Stomach (tissue), 9 donors: ENCODE results near the gene TREML1. TPM values are rescaled to one million over a fixed set of nuclear protein-coding genes. Genes with fewer than 3 reads are reported as not detected.

Source experiments
- DNase-seq, 2 donors: peaks; one replicate each; pipeline versions ENCODE4 v3.0.0 to v3.0.0-alpha.2; 2013 to 2019
- H3K27ac ChIP-seq, 5 donors: fragments of 200-600 bp in 4 of 5; sonication (generic) in 4 of 5; one replicate each; pipeline ENCODE4 v1.5.1; 2013 to 2019; ENCODE audit warnings: mild to moderate bottlenecking in 1 of 5, moderate library complexity in 1 of 5
- H3K27me3 ChIP-seq, 3 donors: fragments of 200-600 bp; sonication (generic); one replicate each; pipeline ENCODE4 v1.5.1; 2017 to 2019; ENCODE audit warnings: mixed run types in 1 of 3
- H3K36me3 ChIP-seq, 4 donors: fragments of 200-600 bp; sonication (generic); 1 replicate in 3 of 4; 2 replicates in 1 of 4; pipeline ENCODE4 v1.5.1; 2016 to 2019
- H3K4me1 ChIP-seq, 4 donors: fragments of 200-600 bp; sonication (generic); one replicate each; pipeline ENCODE4 v1.5.1; 2016 to 2019
- H3K4me3 ChIP-seq, 4 donors: fragments of 200-600 bp; sonication (generic) in 3 of 4; one replicate each; pipeline ENCODE4 v1.5.1; 2016 to 2019; ENCODE audit warnings: mild to moderate bottlenecking in 1 of 4
- H3K9me3 ChIP-seq, 4 donors: fragments of 200-600 bp; sonication (generic); one replicate each; pipeline ENCODE4 v1.5.1; 2016 to 2019
- EP300 ChIP-seq: sonication (generic); formaldehyde crosslinking; IDR thresholded peaks from one replicate; pipeline ENCODE4 v1.6.1; 2017; ENCODE audit warnings: antibody characterized with exemption
- POLR2A ChIP-seq, 4 donors: fragments of 450-650 bp; IDR thresholded peaks; one replicate each; pipeline ENCODE4 v1.6.1; 2016; ENCODE audit warnings: antibody characterized with exemption in 4 of 4, control low read depth in 2 of 4, mild to moderate bottlenecking in 1 of 4, moderate library complexity in 1 of 4
- POLR2AphosphoS5 ChIP-seq, 3 donors: sonication (generic); formaldehyde crosslinking; IDR thresholded peaks; one replicate each; pipeline ENCODE4 v1.6.1; 2016; ENCODE audit warnings: antibody characterized with exemption in 3 of 3
- WGBS, 5 donors: extraction: QIAGEN DNeasy Blood & Tissue Kit in 3 of 5; methylation state at CpG; one replicate each; pipeline versions ENCODE4 v1.1.5 to v1.1.7; 2013 to 2018; 5-methylcytosine and 5-hydroxymethylcytosine counted together
- intact Hi-C: fragments of 100-400 bp; cut with DNase I; formaldehyde crosslinking; loops from one replicate; pipeline ENCODE4 v1.15.1; 2023; ENCODE audit warnings: low total_unique reads
- polyA plus RNA-seq, 3 donors: library from polyadenylated mRNA; stranded (reverse); fragments of 200-250 nt; gene quantifications; one replicate each; pipeline ENCODE4 v1.2.3, GENCODE V29; 2013
- total RNA-seq, 5 donors: library from RNA; depleted of rRNA; stranded (reverse); fragments of >200 nt; gene quantifications; one replicate each; pipeline versions ENCODE4 v1.1.0 to v1.2.3, GENCODE V29; 2014 to 2016
- TF ChIP-seq, protein P1 (sequence below), 7 experiments: fragments of 450-650 bp in 4 of 7; fragments of 200-600 bp in 3 of 7; sonication (generic) in 3 of 7; IDR thresholded peaks; one replicate each; pipeline ENCODE4 v1.5.1; 2016 to 2019; ENCODE audit warnings: antibody characterized with exemption in 7 of 7, control low read depth in 2 of 7, mild to moderate bottlenecking in 1 of 7
- donor health status: healthy with polysubstance abuse.
- donor health status: Bipolar disorder and iron deficiency.
- donor health status: healthy.

Gene TREML1
- total and polyA plus RNA-seq, 8 donors, result not detected

DNA sequence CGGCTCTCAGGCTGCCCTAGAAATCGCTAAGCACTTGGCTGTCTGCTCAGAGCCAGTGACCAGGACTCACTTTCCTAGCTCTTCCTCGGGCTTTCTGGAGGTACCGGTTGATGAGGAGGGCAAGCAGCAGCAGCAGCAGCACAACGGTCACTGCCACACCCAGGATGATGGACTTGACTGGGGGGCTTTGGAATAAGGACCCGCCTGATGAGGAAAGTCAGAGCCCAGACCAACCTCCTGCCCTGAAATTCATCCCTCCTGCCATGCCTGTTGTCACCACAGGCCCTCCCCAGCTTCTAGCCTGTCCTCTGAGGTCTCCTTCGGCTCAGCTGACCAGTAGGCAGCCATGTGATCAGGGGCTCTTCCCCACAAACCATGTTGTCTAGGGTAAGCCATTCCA, 30.6 kb upstream of the TREML1 start:
- H3K4me1 ChIP-seq, result no peaks in the 10 kb centered on the region
- no peaks in the 10 kb centered on the region for H3K36me3 ChIP-seq
- WGBS, 5 donors, result 74 to 84% (median 81%) methylated on average over 7 of the region's 7 CpGs
- DNase-seq, result no peak
- intact Hi-C loops, result no loop called here
- H3K27me3 ChIP-seq, result peaks cover 0 to 7% (median 0%) of the 10 kb centered on the region in 3 donors
- TF ChIP-seq POLR2AphosphoS5 (IDR thresholded peaks at IDR 0.05), result no peak
- TF ChIP-seq EP300, result no peak
- TF ChIP-seq, protein P1, sequence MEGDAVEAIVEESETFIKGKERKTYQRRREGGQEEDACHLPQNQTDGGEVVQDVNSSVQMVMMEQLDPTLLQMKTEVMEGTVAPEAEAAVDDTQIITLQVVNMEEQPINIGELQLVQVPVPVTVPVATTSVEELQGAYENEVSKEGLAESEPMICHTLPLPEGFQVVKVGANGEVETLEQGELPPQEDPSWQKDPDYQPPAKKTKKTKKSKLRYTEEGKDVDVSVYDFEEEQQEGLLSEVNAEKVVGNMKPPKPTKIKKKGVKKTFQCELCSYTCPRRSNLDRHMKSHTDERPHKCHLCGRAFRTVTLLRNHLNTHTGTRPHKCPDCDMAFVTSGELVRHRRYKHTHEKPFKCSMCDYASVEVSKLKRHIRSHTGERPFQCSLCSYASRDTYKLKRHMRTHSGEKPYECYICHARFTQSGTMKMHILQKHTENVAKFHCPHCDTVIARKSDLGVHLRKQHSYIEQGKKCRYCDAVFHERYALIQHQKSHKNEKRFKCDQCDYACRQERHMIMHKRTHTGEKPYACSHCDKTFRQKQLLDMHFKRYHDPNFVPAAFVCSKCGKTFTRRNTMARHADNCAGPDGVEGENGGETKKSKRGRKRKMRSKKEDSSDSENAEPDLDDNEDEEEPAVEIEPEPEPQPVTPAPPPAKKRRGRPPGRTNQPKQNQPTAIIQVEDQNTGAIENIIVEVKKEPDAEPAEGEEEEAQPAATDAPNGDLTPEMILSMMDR (IDR thresholded peaks at IDR 0.05), result no peak
- TF ChIP-seq POLR2A (IDR thresholded peaks at IDR 0.05), result no peak
- peaks cover 0 to 7% (median 4%) of the 10 kb centered on the region in 4 donors for H3K9me3 ChIP-seq
- H3K4me3 ChIP-seq, result no peak overlapping the region
- no peak overlapping the region for H3K27ac ChIP-seq

- intact Hi-C loops, result no loop called here
- DNase-seq, result peak; percentile 49 to 76
- H3K36me3 ChIP-seq, result no peaks in the 10 kb centered on the region
- H3K4me1 ChIP-seq, result no peaks in the 10 kb centered on the region
- WGBS, 5 donors, result 64 to 77% (median 71%) methylated on average over 4 of the region's 4 CpGs
- H3K27me3 ChIP-seq, result peaks cover 0 to 12% (median 0%) of the 10 kb centered on the region in 3 donors
- peak overlapping the region in 2 of 5 donors; percentile 70 to 72 for H3K27ac ChIP-seq
- no peaks in the 10 kb centered on the region for H3K9me3 ChIP-seq
- H3K4me3 ChIP-seq, result no peak overlapping the region
- TF ChIP-seq, protein P1 (IDR thresholded peaks at IDR 0.05), result peak in 5 of 7 experiments; percentile 25 to 49 (median 37)
- TF ChIP-seq POLR2A (IDR thresholded peaks at IDR 0.05) (no peak), EP300 (no peak)
These were observed 28.2 kb upstream of the TREML1 start for GRCh38 chr6:41182069-41183034.

DNA sequence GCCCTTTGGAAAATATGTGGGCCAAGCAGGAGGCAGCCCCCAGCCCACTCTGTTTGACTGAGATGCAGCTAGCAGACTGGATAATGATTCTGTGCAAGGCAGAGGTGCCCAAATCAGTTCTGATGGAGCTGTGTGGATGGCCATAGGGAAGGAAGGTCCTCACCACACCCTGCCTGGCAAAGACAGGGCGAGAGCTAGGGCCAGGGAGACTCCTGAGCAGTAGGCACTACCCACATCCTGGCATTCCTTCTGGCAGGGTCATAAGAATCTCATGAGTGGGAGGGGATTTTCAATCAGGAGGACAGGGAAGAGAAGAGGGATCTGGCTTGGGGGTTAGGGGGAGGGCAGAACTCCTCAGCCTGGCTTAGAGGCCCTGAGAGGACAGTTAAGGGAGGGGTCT, 27.4 kb upstream of the TREML1 start:
- H3K9me3 ChIP-seq, result no peaks in the 10 kb centered on the region
- H3K4me3 ChIP-seq, result no peak overlapping the region
- intact Hi-C loops, result no loop called here
- H3K27ac ChIP-seq, result no peak overlapping the region
- H3K27me3 ChIP-seq, result peaks cover 0 to 12% (median 3%) of the 10 kb centered on the region in 3 donors
- H3K36me3 ChIP-seq, result no peaks in the 10 kb centered on the region
- 48 to 63% (median 56%) methylated on average over 1 of the region's 1 CpG for WGBS, 5 donors
- DNase-seq, result no peak
- TF ChIP-seq, protein P1 (IDR thresholded peaks at IDR 0.05), result no peak
- TF ChIP-seq EP300 (no peak), POLR2AphosphoS5 (IDR thresholded peaks at IDR 0.05) (no peak), POLR2A (IDR thresholded peaks at IDR 0.05) (no peak)
- no peaks in the 10 kb centered on the region for H3K4me1 ChIP-seq

DNA sequence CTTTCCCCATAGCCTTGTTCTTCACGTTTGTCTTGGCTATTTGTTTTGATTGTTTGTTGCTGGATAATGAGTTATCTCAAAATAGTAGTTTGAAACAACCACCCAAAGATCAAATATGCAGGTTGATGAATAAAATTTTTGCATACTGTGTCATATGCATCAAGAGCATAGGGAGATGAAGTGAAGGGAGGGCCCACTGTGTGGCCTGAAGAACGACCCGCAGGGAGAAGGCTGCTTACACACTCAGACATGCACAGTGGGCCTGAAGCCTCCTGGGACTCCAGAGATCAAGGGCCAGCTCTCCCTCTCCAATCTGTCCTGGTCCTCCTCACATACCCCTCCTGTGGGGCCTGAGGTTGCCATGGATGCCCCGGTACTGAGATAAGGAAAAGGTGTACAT, 25.0 kb upstream of the TREML1 start:
- no peak overlapping the region for H3K27ac ChIP-seq
- H3K4me3 ChIP-seq, result no peak overlapping the region
- no peaks in the 10 kb centered on the region for H3K36me3 ChIP-seq
- intact Hi-C loops, result no loop called here
- 45 to 68% (median 63%) methylated on average over 4 of the region's 4 CpGs for WGBS, 5 donors
- peaks cover 0 to 12% (median 7%) of the 10 kb centered on the region in 3 donors for H3K27me3 ChIP-seq
- H3K9me3 ChIP-seq, result no peaks in the 10 kb centered on the region
- TF ChIP-seq, protein P1 (IDR thresholded peaks at IDR 0.05), result no peak
- TF ChIP-seq POLR2A (IDR thresholded peaks at IDR 0.05) (no peak), POLR2AphosphoS5 (IDR thresholded peaks at IDR 0.05) (no peak), EP300 (no peak)
- no peak for DNase-seq
- no peaks in the 10 kb centered on the region for H3K4me1 ChIP-seq
